LNCaP clone FGC (cell line): ENCODE data around the gene CCDC107.

ENCODE experiments used
- DNase-seq: peaks from one replicate; pipeline ENCODE4 v3.0.0-alpha.2; 2011; ENCODE audit warnings: low read depth
- H3K4me3 ChIP-seq: 2 replicates; pipeline ENCODE4 v1.5.1; 2011; ENCODE audit warnings: mild to moderate bottlenecking, low read depth, low read length, control low read depth
- TF ChIP-seq, protein P1 (sequence below): IDR thresholded peaks from 2 replicates; pipeline ENCODE4 v1.5.1; 2012; ENCODE audit warnings: mild to moderate bottlenecking; ENCODE audit not compliant: control insufficient read depth, insufficient read depth; ENCODE audit errors: extremely low read depth

CCDC107 gene

DNA sequence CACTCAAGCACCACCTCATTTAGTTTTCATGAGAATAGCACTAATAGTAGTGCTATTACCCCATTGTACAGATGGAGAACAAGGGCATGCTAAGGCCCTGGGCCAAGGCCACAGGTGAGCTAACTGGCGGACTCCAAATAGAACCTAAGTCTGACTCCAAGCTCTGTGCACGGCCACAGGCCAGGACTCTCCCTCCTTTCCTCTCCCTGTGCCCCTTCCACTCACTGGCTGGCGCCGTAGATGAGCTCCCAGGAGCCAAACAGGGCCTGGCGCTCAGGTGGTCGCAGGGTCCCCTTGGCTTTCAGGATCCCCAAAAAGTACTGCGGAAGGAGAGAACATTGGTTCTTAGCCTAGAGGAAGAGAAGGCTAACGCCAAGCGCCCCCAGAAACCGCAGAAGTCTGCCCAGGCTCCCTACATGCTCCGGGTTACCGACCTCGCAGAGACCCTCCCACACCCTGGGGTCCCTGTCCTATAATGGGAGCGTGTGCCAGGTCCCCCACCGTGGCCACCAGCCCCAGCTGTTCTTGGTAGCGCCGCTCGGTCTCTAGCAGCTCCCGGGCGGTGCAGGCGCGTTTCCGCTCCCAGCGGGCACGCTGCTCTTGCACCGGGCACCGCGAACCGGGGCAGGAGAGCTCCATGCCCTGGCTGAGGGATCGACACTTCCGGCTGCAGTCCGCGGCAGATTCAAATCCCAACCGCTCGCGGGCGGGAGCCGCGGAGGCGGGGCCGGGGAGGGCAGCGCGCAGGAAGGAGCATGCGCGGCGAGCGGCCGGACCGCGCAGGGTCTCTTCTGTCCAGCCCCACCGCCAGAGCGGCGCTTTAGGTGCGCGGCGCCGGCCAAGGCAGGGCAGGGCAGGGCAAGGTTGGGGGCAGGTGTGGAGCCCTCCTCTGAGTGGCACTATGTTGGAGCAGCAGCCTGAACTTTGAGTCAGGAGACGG is 6.7 kb downstream of the CCDC107 start, which contains the start of gene ARHGEF39:
Gene ARHGEF39 (minus strand): TSS at position 665 of the 940 bp plus-strand sequence. CDS start 26 bp downstream, at position 639.
- peak; percentile 40 for DNase-seq
- TF ChIP-seq, protein P1, sequence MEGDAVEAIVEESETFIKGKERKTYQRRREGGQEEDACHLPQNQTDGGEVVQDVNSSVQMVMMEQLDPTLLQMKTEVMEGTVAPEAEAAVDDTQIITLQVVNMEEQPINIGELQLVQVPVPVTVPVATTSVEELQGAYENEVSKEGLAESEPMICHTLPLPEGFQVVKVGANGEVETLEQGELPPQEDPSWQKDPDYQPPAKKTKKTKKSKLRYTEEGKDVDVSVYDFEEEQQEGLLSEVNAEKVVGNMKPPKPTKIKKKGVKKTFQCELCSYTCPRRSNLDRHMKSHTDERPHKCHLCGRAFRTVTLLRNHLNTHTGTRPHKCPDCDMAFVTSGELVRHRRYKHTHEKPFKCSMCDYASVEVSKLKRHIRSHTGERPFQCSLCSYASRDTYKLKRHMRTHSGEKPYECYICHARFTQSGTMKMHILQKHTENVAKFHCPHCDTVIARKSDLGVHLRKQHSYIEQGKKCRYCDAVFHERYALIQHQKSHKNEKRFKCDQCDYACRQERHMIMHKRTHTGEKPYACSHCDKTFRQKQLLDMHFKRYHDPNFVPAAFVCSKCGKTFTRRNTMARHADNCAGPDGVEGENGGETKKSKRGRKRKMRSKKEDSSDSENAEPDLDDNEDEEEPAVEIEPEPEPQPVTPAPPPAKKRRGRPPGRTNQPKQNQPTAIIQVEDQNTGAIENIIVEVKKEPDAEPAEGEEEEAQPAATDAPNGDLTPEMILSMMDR = peak; percentile 57
- H3K4me3 ChIP-seq = peak within 1 kb of the TSS; percentile 83

DNA sequence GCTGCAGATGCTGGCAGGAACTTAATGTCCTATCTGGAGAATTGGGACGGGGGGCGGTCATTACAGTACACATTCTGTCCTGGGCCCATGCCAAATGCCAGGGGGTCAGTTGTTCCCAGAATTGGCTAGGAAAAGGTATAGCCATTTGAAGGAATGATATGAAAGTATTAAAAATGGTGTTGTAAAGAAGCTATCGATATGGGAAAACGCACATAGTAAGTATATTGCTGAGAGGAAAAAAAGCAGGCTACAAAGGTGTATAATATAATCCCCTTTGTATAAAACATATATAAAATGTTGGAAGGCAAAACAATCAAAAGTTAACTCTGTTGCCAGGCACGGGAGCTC is 7.4 kb downstream of the CCDC107 start:
- TF ChIP-seq, protein P1 = no peak
- DNase-seq = no peak
- peak overlapping the region; percentile 83 for H3K4me3 ChIP-seq

DNA sequence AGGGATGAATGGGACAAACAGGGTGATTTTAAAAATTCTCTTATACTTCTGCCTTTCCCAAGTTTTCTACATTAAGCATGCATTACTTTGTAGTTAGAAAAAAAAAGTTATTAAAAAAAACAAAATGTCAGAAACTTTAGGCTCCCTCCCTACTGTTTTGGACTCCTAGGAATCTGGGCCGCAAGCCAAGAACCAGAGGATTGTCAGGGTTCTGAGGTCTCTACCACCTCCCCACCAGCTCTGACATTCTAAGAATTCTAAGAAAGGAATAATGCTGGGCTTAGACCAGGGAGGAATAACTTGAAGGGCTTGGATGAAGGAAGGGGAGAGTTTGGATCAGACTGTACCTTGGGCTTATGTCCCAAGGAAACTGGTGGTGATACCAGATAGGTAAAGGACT is 8.0 kb downstream of the CCDC107 start:
- no peak overlapping the region for H3K4me3 ChIP-seq
- TF ChIP-seq, protein P1 = no peak
- no peak for DNase-seq

DNA sequence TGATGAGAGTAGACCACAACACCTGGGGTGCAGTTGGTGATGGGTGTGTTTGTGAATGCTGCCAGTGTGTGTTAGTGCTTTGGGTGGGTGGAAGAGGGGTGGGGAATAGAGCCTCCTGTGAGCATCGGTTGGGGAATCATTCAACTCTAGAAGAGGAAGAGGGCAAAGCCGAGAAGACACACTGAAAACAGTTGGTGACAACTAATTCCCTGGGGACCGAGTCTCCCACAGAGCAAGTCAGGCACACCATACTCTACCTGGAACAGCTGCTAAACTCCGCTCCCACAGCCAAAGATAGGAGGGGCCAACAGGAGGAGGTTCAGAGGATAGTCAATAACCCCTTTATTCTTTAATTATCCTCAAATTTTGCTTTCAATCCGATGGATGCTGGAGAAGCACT is 8.5 kb downstream of the CCDC107 start:
- H3K4me3 ChIP-seq = no peak overlapping the region
- no peak for DNase-seq
- TF ChIP-seq, protein P1 = no peak

DNA sequence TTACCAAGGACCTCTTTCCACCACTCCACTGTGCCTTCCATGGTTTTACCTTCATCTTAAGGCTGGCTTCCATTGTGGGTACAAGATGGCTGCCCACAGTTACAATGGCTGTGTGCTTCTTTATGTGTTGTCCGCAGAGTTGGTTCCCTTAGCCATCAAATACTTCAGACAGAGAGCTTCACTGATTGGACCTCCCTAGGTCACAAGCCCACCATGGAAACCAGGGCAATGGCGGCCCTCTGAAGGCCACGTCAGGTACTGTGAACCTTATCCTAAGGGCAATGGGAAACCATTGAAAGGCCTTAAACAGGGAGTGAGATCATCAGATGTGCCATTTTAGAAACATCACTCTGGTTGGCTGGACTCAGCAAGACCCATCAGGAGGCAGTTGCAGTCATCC is 9.8 kb downstream of the CCDC107 start:
- DNase-seq = no peak
- TF ChIP-seq, protein P1 = no peak
- no peak overlapping the region for H3K4me3 ChIP-seq

DNA sequence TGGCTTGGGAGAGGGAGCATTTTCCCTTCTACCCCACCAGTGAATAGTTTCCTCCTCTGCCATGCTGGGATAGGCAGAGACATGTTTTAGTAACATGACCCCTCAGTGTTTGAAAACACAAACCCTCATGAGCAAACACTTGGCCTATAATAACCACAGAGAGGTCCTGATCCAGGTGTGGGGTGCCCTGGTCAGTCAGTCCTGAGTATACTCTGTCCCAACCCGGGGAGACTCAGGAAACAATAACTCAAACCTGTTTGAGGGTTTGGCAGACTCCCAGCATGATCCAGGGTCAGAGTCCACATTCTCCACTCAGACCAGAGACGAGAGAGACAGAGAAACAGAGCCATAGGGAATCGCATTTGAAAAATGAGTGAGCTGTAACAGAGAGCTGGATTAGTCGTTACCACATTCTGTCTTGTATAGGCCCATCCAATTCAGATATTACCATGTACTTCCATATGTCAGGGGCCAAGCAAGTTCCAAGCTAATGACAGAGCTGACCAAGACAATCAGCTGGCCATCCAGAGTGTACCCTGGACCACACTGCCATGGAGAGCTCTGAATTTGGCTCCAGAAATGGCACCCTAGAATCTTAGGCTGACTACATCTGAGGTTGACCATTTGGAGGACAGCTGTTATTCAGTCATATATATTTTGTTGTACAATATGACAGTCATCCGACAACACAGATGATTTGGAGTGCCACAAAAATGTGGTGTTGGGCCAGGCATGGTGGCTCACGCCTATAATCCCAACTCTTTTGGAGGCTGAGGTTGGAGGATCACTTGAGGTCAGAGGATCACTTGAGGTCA is 11.4 kb downstream of the CCDC107 start:
- H3K4me3 ChIP-seq = no peak overlapping the region
- no peak for DNase-seq

More for the DNA sequence above, 11.4 kb downstream of the CCDC107 start:
- TF ChIP-seq, protein P1 = no peak
